Stimulated activated CD4-positive, alpha-beta T cell treated with anti-CD3 and anti-CD28 coated beads, Interleukin-15, amount 100 ng/mL, for 1 hour (primary cell): Measurements from ENCODE around the gene URB1.

Experiments used
- DNase-seq, 2 donors: peaks; one replicate each; pipeline ENCODE4 v3.0.0-alpha.2; 2020; ENCODE audit warnings: low read depth in 1 of 2, low spot score in 1 of 2

Gene URB1

GRCh38 chr21:32346951-32347350 is 45.9 kb downstream of the URB1 start:
- DNase-seq, result no peak

DNA sequence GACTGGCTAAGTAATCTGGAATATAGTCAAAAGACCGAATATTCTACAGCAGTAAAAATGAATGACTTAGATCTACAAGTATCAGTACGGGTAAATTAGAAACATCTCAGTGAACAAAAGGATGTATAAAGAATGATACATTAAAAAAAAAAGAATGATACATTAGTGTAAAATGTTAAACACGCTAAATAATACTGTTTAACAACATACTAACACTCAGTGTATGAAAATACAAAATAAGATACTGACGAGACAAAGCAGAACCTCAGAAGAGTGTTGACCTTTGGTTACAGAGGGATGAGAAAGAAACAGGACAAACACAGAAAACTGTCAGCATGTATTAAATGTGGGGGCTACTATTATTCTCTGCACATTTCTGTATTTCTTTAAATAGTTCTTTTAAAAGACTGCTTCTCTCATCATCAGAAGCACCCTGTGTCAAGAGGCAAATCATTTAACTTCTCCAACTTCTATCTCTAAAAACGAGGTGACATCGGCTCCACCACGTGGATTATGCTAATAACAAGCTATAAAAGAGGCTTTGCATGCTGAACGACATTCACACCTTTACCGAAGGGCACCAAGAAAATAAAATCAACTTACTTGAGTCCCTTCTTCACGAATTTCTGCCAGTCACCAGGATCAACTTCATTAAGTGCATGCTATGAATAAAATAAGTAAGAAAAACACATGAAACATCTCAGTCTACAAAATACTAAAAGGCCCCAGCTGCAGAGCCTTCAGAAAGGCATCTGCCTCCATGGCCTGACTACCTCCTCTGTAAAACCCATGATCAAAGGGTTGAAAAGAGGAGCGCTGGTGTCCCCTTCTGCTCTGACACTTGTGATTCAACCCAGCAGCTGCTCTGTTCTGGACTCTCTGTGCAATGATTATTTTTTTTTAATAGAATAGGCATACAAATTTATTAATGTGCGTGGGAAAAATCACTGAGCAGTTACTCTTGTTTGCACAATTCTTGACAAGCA is 51.7 kb downstream of the URB1 start:
- DNase-seq, result no peak

GRCh38 chr21:32338209-32338921 is 54.4 kb downstream of the URB1 start:
- no peak for DNase-seq

- no peak for DNase-seq
Observed at GRCh38 chr21:32337206-32337605, 55.6 kb downstream of the URB1 start.

DNA sequence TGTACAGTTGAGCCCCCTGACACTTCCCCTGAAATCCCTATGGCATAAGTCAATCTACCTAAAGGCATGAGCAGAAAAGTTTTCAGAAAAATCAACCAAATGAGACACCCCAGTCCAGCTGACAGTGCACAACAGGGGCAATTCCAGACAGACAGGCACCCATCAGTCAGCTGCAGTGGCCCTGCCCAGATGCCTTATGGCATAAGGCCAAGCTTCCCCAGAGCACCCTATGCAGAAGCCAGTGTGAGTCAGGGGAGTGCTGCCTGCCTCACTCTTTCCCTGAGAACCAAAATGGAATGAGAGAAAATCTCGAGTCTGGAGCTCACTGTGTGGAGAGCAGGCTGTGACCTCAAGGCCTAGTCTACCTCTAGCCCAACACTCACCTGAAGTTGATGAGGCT is 56.1 kb downstream of the URB1 start:
- DNase-seq, result no peak

DNA sequence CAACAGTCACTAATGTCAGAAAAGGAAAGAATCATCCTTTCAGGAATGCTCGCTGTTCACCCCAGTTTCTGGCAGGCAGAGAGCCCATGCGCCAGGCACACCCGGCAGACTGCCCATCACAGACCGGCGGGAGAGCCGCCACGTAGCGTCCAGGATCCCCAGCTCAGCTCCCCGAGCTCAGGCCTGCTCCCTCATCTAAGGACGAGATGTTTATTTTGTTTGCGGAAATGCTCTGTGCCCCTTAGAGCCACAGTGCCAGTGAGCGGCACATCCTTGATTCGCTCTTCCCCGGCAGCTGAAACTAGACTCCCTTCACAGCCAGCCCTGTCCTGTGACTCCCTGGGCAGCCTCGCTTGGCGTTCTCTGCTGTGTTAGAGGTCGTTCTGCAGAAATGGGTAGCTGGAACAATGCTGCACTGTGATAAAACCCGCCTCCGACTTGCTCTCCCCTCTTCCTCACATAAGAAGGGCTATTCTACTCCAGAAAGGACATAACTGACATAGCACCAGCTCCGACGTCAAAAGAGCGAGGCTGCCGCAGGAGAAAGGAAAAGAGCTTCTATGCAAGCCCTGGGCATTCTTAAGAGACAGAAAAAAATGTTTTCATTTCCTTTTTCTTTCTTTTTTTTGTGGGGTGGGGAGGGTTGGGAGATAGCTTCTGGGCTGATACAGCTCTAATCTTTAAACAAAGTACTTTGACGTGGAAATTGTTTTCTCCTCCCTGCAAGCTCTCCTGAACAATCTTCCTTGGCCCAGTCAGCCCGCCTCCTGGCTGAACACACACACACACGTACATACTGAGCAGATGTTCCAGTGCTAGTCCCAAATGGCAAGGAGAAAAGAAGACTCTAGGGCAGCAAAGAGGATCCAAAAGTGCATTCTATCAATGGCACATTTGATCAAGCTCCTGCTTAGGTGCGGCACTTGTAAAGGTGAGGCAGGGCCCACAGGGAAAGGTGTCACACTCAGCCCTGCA is 56.9 kb downstream of the URB1 start:
- no peak for DNase-seq

DNA sequence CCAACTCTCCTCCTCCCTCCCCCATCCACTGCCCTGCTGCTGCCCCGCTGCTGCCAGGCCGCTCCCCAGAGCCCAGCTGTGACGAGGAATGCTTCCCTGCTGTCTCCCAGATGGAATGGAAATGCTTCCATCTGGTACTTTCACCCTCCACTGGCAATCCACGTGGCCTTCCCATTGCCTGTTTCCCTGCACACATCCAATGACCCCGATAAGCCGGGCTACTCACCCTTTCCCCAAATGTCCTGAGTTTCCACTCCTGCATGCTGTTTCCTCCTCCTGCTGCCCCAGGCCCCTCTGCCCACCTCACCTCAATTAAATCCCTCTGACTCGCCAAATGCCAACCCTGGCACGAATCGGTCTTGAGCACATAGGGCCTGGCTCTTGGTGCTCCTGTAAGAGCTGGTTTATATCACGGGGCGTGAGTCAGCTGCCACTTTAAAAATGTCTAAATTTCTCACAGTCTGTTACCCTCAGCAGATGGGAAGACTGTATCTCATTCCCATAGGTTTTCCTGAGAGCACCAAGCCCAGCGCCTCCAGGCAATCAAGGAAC is 57.8 kb downstream of the URB1 start:
- no peak for DNase-seq

GRCh38 chr21:32333953-32334673 is 58.7 kb downstream of the URB1 start:
- DNase-seq, result no peak

GRCh38 chr21:32332463-32332951 is 60.3 kb downstream of the URB1 start:
- no peak for DNase-seq

- DNase-seq, result no peak
Observed at GRCh38 chr21:32331444-32332305, 61.1 kb downstream of the URB1 start.

DNA sequence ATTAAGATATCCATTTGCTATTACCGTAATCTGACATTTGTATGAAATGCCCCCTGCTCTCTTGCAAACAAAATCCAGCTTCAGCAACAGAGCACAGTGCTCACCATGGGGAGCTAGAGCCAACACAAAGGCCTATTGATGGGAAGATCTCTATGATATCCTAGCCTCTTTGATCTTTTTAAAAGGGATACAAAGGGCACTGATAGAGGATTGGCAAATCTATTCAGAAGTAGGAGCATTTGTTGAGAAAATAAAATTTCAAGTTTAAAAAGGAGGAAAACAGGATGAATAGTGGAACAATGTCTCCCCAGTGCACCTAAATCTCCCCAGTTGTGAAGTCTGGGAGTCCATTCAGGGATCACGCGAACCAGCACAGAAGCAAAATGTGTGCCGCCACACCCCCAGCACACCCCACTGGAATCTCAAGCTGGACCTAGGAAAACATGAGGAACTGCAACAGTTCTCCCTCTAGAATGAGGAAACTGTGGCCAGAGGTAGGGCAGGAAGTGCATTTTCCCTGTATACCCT is 62.0 kb downstream of the URB1 start:
- no peak for DNase-seq

GRCh38 chr21:32329776-32330175 is 63.0 kb downstream of the URB1 start:
- DNase-seq, result no peak

DNA sequence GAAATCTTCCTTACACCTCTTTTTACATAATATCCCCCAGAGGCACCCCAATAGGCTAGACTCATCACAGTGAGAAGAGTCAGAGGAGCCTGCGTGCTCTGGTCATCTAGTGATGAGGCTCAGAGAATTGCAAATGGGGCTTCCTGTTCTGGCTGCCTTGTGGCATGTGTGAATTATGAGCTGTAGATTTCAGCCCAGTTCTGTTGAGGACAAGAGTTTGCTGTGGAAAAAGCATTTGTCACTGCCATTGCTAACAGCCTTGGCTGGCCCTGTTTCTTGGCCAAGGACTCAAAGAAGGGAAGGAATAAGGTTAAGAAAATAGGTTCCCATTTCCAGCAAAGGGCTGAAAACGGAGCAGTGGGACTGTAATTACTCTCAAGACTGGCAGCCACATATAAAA is 63.5 kb downstream of the URB1 start:
- DNase-seq, result no peak

DNA sequence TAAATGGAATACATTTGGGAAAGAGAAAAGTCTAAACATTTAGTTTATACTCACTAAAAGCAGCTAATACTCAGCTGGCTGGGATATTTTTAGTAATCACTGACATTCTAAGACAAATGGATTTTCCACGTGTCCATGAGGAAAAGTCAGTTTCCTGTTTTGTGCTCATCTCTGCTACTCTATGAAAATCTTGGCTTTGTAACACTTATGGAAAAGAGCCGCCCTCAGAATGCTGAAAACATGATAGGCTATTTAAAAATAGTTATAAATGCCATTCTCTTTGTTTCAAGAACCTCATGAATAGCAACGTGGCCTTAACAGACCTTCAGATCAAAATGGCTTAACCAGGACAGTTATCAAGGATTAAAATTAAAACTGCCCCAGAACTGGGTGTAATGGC is 64.2 kb downstream of the URB1 start:
- DNase-seq, result no peak

- no peak for DNase-seq
Observed at GRCh38 chr21:32325706-32326105, 67.1 kb downstream of the URB1 start.

- no peak for DNase-seq
Observed at GRCh38 chr21:32322676-32323075, 70.1 kb downstream of the URB1 start.

- no peak for DNase-seq
Observed at GRCh38 chr21:32322103-32322502, 70.7 kb downstream of the URB1 start.

DNA sequence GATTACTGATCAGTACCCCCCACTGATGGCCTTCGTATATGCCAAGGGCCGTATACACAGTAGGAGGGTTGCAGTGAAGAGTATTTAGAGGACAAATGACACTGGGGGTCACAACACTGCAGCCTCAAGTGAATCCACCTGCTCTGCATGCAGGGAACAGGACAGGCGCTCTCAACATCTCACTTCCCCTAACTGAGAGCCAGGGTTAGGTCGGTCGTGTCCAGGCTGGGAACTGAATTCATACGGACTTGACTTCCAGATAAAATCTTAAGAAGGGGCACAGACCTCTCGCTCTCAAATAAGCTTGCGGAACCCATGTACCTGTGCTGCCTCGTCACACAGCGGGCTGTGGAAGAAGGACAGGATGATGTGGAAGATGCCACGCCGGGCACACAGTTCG is 71.3 kb downstream of the URB1 start:
- DNase-seq, result no peak

- DNase-seq, result no peak
Observed at GRCh38 chr21:32320726-32321125, 72.1 kb downstream of the URB1 start.
